ENCODE results near the gene TMEM119. TPM values are rescaled to one million over a fixed set of nuclear protein-coding genes. Genes with fewer than 3 reads are reported as not detected.

The TMEM119 gene
- total and polyA plus RNA-seq, 10 of the 15 experiments (the other 5 are each of a cell fraction or from before 2014, with no cell fraction given), result 0.11 to 0.44 (median 0.19) TPM; not detected in 5

- H3K4me2 ChIP-seq (ENCODE audit: control insufficient read depth, insufficient read depth), result peak overlapping the region; percentile 87
- BruUV-seq (replicated peaks), result no TSS peak
- POLR2A ChIA-PET, result interaction anchor here (0.6 to 3.1 kb wide), 3 partner anchors 12 to 180 kb away, joined by 5 to 7 read pairs (median 7); no protein-coding TSS in a partner anchor
- TF ChIP-seq USF2 (IDR thresholded peaks at IDR 0.05; ENCODE audit: borderline replicate concordance, low read depth, low read length) (no peak), USF1 (IDR thresholded peaks at IDR 0.05; ENCODE audit: borderline replicate concordance, extremely low read length, insufficient read depth, low read depth, low read length) (no peak), WRNIP1 (IDR thresholded peaks at IDR 0.05; ENCODE audit: borderline replicate concordance, low read depth, low read length) (no peak), ESRRA (IDR thresholded peaks at IDR 0.05; ENCODE audit: low read length) (no peak), MXI1 (IDR thresholded peaks at IDR 0.05; ENCODE audit: low read depth, low read length) (no peak), BHLHE40 (IDR thresholded peaks at IDR 0.05; ENCODE audit: borderline replicate concordance in 1 of 2, low read depth in 2 of 2, low read length in 1 of 2) (no peak), TARDBP (IDR thresholded peaks at IDR 0.05; ENCODE audit: borderline replicate concordance) (no peak), ATF2 (IDR thresholded peaks at IDR 0.05; ENCODE audit: low read length) (no peak)
- RAD21 ChIA-PET (ENCODE audit: unreplicated experiment), result interaction anchor here (1.0 to 17.3 kb wide), 3 partner anchors 11 to 63 kb away, joined by 3 to 413 read pairs (median 224); partner anchors contain the start of genes ISCU and SART3
- no peak for FAIRE-seq
- H3K4me1 ChIP-seq (ENCODE audit: control insufficient read depth, insufficient read depth, low read length), result peaks cover 63% of the 10 kb centered on the region
- 17% methylated on average over 5 of the region's 5 CpGs for WGBS (ENCODE audit: insufficient coverage, insufficient replicate concordance, low lambda C conversion rate, missing lambda C conversion rate)
- H3K27me3 ChIP-seq (replicated peaks in 1 of 2; ENCODE audit: control insufficient read depth in 2 of 2, insufficient read depth in 2 of 2, low read length in 1 of 2), result no peaks in the 10 kb centered on the region
- 0 out of 2 replicates have a peak overlapping the region, but pooled peaks have one; percentile 12 for H3K4me3 ChIP-seq
- no peaks in the 10 kb centered on the region for H4K20me1 ChIP-seq (ENCODE audit: control insufficient read depth, insufficient read depth)
- in situ Hi-C loops (cut with MboI) (no loop called here), intact Hi-C loops (cut with micrococcal nuclease; ENCODE audit: unreplicated experiment) (no loop called here)
- no peak overlapping the region for H2AFZ ChIP-seq (ENCODE audit: control insufficient read depth, low read depth, low read length)
- peaks cover 0 to 3% of the 10 kb centered on the region in 2 experiments; a peak in 1 of 4 replicates for H3K36me3 ChIP-seq (ENCODE audit: control insufficient read depth in 2 of 2, insufficient read depth in 2 of 2, low read length in 1 of 2)
- no peak for DNase-seq (ENCODE audit: low read depth, low spot score)
- peak overlapping the region; percentile 71 for H3K27ac ChIP-seq (ENCODE audit: control insufficient read depth, insufficient read depth)
- no peak for ATAC-seq
- no peaks in the 10 kb centered on the region for H3K9me3 ChIP-seq (replicated peaks; ENCODE audit: control insufficient read depth, insufficient read depth, low read length)
- peaks cover 22% of the 10 kb centered on the region for H3K79me2 ChIP-seq (ENCODE audit: control insufficient read depth, insufficient read depth, low read length)
- SMC1A ChIA-PET (ENCODE audit: uncharacterized antibody, unreplicated experiment), result interaction anchor here (8.1 to 16.7 kb wide), 2 partner anchors 10 to 61 kb away, joined by 81 to 397 read pairs; partner anchors contain the start of genes ISCU and SART3
- H3K9ac ChIP-seq (ENCODE audit: control insufficient read depth, insufficient read depth, low read length), result peak overlapping the region; percentile 15
- CTCF ChIA-PET, result interaction anchor here (13.9 to 17.2 kb wide), 3 partner anchors 10 to 61 kb away, joined by 156 to 244 read pairs (median 193); partner anchors contain the start of gene ISCU
Observed at GRCh38 chr12:108629151-108629550, 31.3 kb upstream of the TMEM119 start.

All from GM12878 (cell line).